Fibroblast of mammary gland (primary cell): ENCODE measurements around the gene KIF1C.

Experiments used
- DNase-seq: peaks from one replicate; pipeline ENCODE4 v3.0.0-alpha.2; 2010; ENCODE audit warnings: low read depth
- H3K4me3 ChIP-seq: 2 replicates; pipeline ENCODE4 v1.5.1; 2011; ENCODE audit warnings: low read depth, mild to moderate bottlenecking, low read length, moderate library complexity; ENCODE audit not compliant: control insufficient read depth
- TF ChIP-seq, protein P1 (sequence below): conservative IDR thresholded peaks from 2 replicates; pipeline ENCODE4 v1.5.1; 2011; ENCODE audit warnings: low read depth, low read length, inconsistent platforms; ENCODE audit not compliant: control insufficient read depth, insufficient read depth

Gene KIF1C

DNA sequence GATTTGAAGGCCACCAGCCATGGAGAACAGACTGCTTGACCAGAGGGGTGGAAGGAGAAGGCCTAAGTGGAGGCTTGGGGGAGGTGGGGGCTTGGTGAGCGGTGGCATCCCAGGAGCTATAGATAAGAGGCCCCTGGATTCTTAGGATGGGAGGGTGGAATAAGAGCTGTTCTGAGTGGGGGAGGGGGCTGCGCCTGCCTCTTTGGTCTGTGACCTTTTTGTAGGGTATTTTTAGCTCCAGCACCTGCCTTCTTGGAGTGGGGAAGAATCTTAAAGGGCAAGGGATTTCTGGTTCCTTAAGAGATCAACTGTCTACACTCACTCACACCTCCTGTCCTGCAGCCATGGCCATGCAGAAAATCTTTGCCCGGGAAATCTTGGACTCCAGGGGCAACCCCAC, 46.3 kb upstream of the KIF1C start:
- TF ChIP-seq, protein P1, sequence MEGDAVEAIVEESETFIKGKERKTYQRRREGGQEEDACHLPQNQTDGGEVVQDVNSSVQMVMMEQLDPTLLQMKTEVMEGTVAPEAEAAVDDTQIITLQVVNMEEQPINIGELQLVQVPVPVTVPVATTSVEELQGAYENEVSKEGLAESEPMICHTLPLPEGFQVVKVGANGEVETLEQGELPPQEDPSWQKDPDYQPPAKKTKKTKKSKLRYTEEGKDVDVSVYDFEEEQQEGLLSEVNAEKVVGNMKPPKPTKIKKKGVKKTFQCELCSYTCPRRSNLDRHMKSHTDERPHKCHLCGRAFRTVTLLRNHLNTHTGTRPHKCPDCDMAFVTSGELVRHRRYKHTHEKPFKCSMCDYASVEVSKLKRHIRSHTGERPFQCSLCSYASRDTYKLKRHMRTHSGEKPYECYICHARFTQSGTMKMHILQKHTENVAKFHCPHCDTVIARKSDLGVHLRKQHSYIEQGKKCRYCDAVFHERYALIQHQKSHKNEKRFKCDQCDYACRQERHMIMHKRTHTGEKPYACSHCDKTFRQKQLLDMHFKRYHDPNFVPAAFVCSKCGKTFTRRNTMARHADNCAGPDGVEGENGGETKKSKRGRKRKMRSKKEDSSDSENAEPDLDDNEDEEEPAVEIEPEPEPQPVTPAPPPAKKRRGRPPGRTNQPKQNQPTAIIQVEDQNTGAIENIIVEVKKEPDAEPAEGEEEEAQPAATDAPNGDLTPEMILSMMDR, result no peak
- no peak overlapping the region for H3K4me3 ChIP-seq
- DNase-seq, result no peak

DNA sequence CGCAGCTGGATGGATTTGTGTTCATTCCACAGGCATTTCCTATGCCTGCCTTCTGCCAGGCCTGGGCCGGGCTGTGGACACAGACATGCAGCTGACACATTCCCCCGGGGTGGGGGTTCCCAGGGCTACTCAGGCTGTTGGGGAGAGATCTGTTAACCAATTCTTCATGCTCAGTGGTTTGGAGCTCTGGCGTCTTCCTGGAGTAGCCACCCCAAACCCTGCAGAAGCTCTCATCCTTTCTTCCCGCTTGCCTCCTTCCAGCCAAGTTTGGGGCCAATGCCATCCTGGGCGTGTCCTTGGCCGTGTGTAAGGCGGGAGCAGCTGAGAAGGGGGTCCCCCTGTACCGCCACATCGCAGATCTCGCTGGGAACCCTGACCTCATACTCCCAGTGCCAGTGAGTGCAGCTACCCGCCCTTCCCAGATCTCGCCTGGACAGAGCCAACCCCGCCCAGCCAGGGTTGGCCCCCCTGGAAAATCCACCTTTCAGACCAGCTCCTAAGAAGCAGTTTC, 44.2 kb upstream of the KIF1C start:
- DNase-seq, result no peak
- no peak overlapping the region for H3K4me3 ChIP-seq
- TF ChIP-seq, protein P1, result no peak

DNA sequence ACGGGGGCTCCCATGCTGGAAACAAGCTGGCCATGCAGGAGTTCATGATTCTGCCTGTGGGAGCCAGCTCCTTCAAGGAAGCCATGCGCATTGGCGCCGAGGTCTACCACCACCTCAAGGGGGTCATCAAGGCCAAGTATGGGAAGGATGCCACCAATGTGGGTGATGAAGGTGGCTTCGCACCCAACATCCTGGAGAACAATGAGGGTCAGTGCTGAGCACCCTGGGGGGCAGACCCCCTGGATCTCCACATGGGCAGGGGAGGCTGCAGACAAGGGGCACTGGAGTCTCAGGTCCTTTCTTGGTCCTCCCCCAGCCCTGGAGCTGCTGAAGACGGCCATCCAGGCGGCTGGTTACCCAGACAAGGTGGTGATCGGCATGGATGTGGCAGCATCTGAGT, 42.7 kb upstream of the KIF1C start:
- H3K4me3 ChIP-seq, result no peak overlapping the region
- TF ChIP-seq, protein P1, result no peak
- no peak for DNase-seq

DNA sequence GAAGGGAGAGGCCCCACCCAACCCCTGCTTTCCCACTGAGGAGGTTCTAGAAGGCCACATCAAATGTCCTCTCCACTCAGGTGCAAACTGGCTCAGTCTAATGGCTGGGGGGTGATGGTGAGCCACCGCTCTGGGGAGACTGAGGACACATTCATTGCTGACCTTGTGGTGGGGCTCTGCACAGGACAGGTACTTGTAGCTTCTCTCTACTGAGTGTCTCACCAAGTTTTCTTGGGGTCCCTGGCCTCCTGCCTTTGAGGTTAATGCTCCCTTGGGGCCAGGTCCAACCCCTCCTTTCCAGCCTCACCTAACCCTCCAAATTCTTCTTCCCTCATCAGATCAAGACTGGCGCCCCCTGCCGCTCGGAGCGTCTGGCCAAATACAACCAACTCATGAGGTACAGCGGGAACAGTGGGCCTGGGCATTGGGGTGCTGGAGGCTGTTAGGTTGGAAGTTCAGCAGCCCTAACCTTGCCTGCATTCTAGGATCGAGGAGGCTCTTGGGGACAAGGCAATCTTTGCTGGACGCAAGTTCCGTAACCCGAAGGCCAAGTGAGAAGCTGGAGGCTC, 41.2 kb upstream of the KIF1C start:
- TF ChIP-seq, protein P1, result peak; percentile 33
- H3K4me3 ChIP-seq, result no peak overlapping the region
- no peak for DNase-seq

DNA sequence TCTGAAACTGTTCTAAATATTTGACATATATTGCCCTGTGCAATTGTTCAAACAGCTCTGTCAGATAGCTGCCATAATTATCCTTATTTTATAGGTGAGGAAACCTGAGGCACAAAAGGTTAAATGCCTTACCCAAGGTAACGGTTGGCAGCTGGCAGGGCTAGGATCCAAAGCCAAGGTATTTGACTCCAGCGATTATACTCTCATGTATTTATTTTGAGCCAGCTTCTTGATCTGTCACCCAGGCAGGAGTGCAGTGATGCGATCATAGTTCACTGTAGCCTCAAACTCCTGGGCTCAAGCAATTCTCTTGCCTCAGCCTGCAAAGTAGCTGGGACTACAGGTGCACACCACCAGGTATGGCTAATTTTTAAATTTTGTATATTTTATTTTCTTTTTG, 39.6 kb upstream of the KIF1C start:
- H3K4me3 ChIP-seq, result no peak overlapping the region
- TF ChIP-seq, protein P1, result no peak
- no peak for DNase-seq

DNA sequence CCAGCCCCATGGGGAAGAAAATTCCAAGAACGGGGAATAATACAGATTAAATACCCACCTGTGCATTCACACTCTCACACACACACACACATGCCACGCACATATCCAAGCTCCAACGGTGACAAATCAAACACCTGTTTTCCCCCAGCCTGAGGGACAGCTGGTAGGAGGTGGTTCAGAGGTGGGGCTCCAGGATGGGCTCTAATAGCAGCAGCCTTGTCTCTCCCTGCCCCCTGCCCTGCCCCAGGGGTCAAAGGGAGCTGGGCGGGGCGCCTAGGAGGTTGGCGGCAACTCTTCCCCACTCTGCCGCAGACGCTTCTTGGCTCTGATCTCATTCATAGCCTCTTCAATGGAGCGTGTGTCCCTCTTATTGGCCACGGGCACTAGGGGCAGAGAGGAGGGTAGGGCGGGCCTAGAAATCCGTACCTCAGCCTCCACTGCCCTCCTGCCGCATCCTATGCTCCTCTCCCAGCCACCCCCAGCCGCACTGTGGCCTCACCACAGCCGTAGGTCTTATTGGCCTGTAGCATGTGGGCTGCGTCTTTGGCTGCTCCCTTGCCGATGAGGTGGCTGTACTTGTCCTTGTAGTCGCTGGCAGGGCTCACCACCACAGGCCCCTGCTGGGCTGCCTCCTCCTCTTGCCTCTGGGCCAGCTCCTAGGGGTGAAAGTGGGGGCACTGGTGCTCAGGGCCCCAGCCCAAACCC, 38.3 kb upstream of the KIF1C start:
- no peak overlapping the region for H3K4me3 ChIP-seq
- DNase-seq, result no peak
- TF ChIP-seq, protein P1, result no peak
